HG03280 (cell line): ENCODE data around the gene FGD4.

Experiments
- ATAC-seq: cut with Tn5 transposase; IDR thresholded peaks from one replicate; pipeline ENCODE4 v1.9.1; 2021; ENCODE audit warnings: mild to moderate bottlenecking, moderate library complexity; ENCODE audit not compliant: unreplicated experiment

The FGD4 gene

GRCh38 chr12:32454866-32455265, 55.5 kb downstream of the FGD4 start:
- ATAC-seq: no peak

- peak; percentile 48 for ATAC-seq
These were observed 56.3 kb downstream of the FGD4 start for GRCh38 chr12:32455607-32456071.

- no peak for ATAC-seq
These were observed 58.1 kb downstream of the FGD4 start for GRCh38 chr12:32457251-32458025.

GRCh38 chr12:32460638-32461037, 61.3 kb downstream of the FGD4 start:
- ATAC-seq: no peak

- no peak for ATAC-seq
These were observed 63.5 kb downstream of the FGD4 start for GRCh38 chr12:32462908-32463307.

GRCh38 chr12:32466187-32466586, 66.8 kb downstream of the FGD4 start:
- no peak for ATAC-seq

GRCh38 chr12:32466986-32467711, 67.8 kb downstream of the FGD4 start:
- ATAC-seq: no peak

GRCh38 chr12:32467959-32468863, 68.9 kb downstream of the FGD4 start:
- no peak for ATAC-seq

- ATAC-seq: no peak
These were observed 71.6 kb downstream of the FGD4 start for GRCh38 chr12:32470936-32471470.

GRCh38 chr12:32471591-32472001, 72.2 kb downstream of the FGD4 start:
- ATAC-seq: no peak

- ATAC-seq: no peak
These were observed 76.4 kb downstream of the FGD4 start for GRCh38 chr12:32475724-32476123.

- ATAC-seq: no peak
These were observed 77.1 kb downstream of the FGD4 start for GRCh38 chr12:32476446-32476845.

- ATAC-seq: no peak
These were observed 78.4 kb downstream of the FGD4 start for GRCh38 chr12:32477714-32478113.

- no peak for ATAC-seq
These were observed 78.8 kb downstream of the FGD4 start for GRCh38 chr12:32478166-32478565.

- ATAC-seq: no peak
These were observed 79.7 kb downstream of the FGD4 start for GRCh38 chr12:32478858-32479725.

GRCh38 chr12:32482226-32482625, 82.9 kb downstream of the FGD4 start:
- peak; percentile 77 for ATAC-seq

- ATAC-seq: no peak
These were observed 84.1 kb downstream of the FGD4 start for GRCh38 chr12:32483499-32483898.

- ATAC-seq: no peak
These were observed 84.6 kb downstream of the FGD4 start for GRCh38 chr12:32483993-32484392.

- no peak for ATAC-seq
These were observed 86.8 kb downstream of the FGD4 start for GRCh38 chr12:32486158-32486557.

GRCh38 chr12:32488132-32488531, 88.8 kb downstream of the FGD4 start:
- ATAC-seq: no peak
